SK-N-MC (cell line): ENCODE results near the gene PVR.

Experiments used
- EZH2 ChIP-seq: fragments of 200-600 bp; sonication (generic); IDR thresholded peaks from one replicate; pipeline ENCODE4 v1.6.1; 2017; ENCODE audit warnings: antibody characterized with exemption
- FOXP2 ChIP-seq: optimal IDR thresholded peaks from 2 replicates; pipeline ENCODE3; 2011; ENCODE audit warnings: mild to moderate bottlenecking, moderate library complexity; ENCODE audit not compliant: insufficient read depth; ENCODE audit errors: extremely low read length, control extremely low read depth
- POLR2AphosphoS5 ChIP-seq: IDR thresholded peaks from 2 replicates; pipeline ENCODE4 v1.6.1; 2012; ENCODE audit warnings: mild to moderate bottlenecking, low read depth, low read length, borderline replicate concordance

DNA sequence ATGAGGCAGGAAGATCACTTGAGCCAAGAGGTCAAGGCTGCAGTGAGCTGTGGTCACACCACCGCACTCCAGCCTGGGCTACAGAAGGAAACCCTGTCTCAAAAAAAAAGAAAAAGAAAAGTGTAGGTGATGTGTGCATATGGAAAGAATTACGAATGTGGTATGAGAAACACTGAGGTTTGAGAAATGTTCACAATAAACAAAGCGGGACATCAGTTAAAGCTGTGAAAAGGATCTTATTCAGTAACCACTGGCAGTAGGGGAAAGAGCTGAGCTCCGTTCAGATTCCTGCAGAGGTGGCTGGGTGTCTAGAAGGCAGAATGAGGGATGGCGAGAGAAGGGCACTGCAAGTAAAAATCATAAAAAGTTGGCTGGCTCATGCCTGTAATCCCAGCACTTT, 34.5 kb upstream of the PVR start:
- no peak for TF ChIP-seq POLR2AphosphoS5
- no peak for TF ChIP-seq EZH2
- TF ChIP-seq FOXP2: no peak
